Activated CD4-positive, alpha-beta memory T cell treated with anti-CD3 and anti-CD28 coated beads, Interleukin-2, amount 10 ng/mL, durations not matched to agents 7 days and 5 days (primary cell): ENCODE data around the gene GALNT18. TPM values are rescaled to one million over a fixed set of nuclear protein-coding genes. Genes with fewer than 3 reads are reported as not detected.

Source experiments
- CTCF ChIA-PET: fragments of 350-600 bp; sonication (Branson Sonifier 250); formaldehyde crosslinking; loops from one replicate; lab custom pipeline; 2021; ENCODE audit warnings: antibody characterized with exemption, inconsistent platforms; lab: Charles Lee
- POLR2A ChIA-PET: fragments of 350-600 bp; sonication (Branson Sonifier 250); formaldehyde crosslinking; loops from one replicate; lab custom pipeline; 2021; ENCODE audit warnings: antibody characterized with exemption; lab: Charles Lee
- DNase-seq: peaks from one replicate; pipeline ENCODE4 v3.0.0-alpha.2; 2020
- H3K27ac Mint-ChIP-seq: one replicate; pipeline ENCODE4 v1.8.0; 2021; ENCODE audit warnings: mild to moderate bottlenecking, mixed read lengths
- H3K27me3 Mint-ChIP-seq: one replicate; pipeline ENCODE4 v1.8.0; 2021; ENCODE audit warnings: mixed read lengths
- H3K36me3 Mint-ChIP-seq: one replicate; pipeline ENCODE4 v1.8.0; 2021; ENCODE audit warnings: low read depth, mixed read lengths
- H3K4me1 Mint-ChIP-seq: one replicate; pipeline ENCODE4 v1.8.0; 2021; ENCODE audit warnings: mixed read lengths
- H3K4me3 Mint-ChIP-seq: one replicate; pipeline ENCODE4 v1.8.0; 2021; ENCODE audit warnings: mild to moderate bottlenecking, mixed read lengths
- H3K9me3 Mint-ChIP-seq: one replicate; pipeline ENCODE4 v1.8.0; 2021; ENCODE audit warnings: mixed read lengths
- total RNA-seq, 2 experiments: library from RNA; stranded (reverse); gene quantifications; one replicate each; pipeline ENCODE4 v1.2.3, GENCODE V29; 2021

Gene GALNT18
- total RNA-seq, 2 experiments from 2014 or later, result 0.60 to 0.93 TPM

DNA sequence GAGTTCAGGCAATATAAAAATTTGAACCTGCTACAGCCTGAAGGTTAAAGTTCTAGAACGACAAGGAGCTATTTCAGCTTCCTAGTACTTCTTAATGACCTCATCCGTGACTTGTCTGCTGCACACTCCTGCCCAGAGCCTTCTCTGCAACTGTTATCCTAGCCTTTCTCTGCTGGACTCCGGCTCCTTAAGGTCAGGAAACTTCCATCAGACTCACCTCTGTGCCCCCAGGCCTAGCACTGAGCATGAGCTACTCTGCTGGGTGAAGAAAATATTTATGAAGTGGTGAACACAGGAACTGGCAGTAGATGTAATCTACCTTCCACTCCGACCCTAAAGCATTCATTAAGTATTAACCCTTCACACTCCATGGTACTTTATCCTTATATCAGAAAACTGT is 287.2 kb downstream of the GALNT18 start:
- Mint-ChIP-seq H3K9me3 (no peaks in the 10 kb centered on the region), H3K27me3 (peaks cover 3% of the 10 kb centered on the region), H3K36me3 (no peaks in the 10 kb centered on the region), H3K4me3 (no peak overlapping the region), H3K4me1 (no peaks in the 10 kb centered on the region), H3K27ac (no peak overlapping the region)
- CTCF ChIA-PET, result no interaction called here
- POLR2A ChIA-PET, result no interaction called here
- DNase-seq, result no peak

DNA sequence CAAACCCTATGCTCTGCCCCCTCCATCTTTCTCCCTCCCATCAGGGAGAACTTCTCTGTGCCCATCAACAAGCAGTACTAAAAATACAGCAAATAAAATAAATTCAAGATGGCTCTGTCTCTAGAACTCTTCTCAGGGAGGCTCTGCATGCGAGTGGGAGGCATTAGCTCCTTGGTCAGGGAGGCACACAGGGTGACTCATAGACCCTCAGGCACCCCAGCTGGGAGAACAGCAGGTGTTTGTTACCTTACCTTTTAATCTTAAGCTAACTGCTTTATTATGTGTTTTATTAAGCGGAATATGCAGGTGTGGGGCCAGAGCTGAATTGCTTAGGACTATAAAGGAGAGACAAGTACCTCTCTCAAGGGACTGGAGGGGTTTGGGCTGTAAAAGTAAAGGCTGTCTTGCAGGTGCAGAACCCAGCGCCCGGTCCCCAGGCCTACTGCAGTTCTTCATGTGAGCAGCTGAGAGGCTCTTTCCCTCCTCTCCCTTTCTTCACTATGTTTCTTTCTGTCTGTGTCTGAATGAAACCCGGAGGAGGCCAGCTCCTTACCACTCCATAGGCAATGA is 289.6 kb downstream of the GALNT18 start:
- Mint-ChIP-seq H3K27me3 (no peaks in the 10 kb centered on the region), H3K27ac (no peak overlapping the region), H3K4me1 (no peaks in the 10 kb centered on the region), H3K4me3 (no peak overlapping the region), H3K36me3 (no peaks in the 10 kb centered on the region), H3K9me3 (no peaks in the 10 kb centered on the region)
- CTCF ChIA-PET, result interaction anchor here (1.1 kb wide), 1 partner anchor 14 kb away, joined by 4 read pairs; no protein-coding TSS in a partner anchor
- no peak for DNase-seq
- POLR2A ChIA-PET, result no interaction called here

DNA sequence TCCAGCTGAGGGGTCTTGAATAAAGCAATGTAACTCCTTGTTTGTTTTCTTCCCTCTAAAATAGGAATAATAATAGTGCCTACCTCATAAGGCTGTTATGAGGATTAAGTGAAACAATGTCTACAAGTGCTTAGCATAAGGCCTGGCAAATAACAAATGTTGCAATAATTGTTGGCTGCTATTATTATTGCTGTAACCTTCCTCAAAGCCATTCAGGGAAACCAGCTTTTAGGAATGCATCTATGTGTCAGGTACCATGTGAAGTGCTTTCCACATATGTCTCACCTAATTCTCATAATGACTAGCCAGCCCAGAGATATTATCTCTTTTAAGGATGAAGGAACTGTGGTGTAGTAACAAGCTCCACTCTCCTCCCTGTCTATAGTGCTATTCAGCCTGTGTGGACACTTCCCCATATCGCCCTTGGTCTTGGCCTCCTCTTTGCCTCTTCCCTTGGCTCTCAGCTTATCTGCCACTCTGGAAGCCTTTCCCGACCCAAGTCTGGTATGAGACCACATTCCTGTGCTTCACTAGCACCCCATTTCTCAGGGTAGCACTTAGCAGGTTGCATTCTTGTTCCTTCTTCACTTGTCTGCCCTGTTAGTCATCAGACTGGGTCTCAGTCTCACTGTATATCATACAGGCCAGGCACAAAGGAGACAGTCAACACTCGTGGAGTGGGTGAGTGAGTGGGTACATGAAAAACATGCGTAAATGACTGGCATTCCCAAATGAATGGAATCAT is 292.6 kb downstream of the GALNT18 start:
- no peak for DNase-seq
- Mint-ChIP-seq H3K27me3 (no peaks in the 10 kb centered on the region), H3K36me3 (no peaks in the 10 kb centered on the region), H3K4me1 (no peaks in the 10 kb centered on the region), H3K9me3 (no peaks in the 10 kb centered on the region), H3K4me3 (no peak overlapping the region), H3K27ac (no peak overlapping the region)
- POLR2A ChIA-PET, result no interaction called here
- CTCF ChIA-PET, result no interaction called here

- no peak overlapping the region for H3K27ac Mint-ChIP-seq
Measured at GRCh38 chr11:11324090-11324489, 297.7 kb downstream of the GALNT18 start.

GRCh38 chr11:11322101-11322500 is 299.7 kb downstream of the GALNT18 start:
- H3K9me3 Mint-ChIP-seq, result no peaks in the 10 kb centered on the region
- CTCF ChIA-PET, result no interaction called here
- H3K4me1 Mint-ChIP-seq, result no peaks in the 10 kb centered on the region
- DNase-seq, result no peak
- no peak overlapping the region for H3K4me3 Mint-ChIP-seq
- no peak overlapping the region for H3K27ac Mint-ChIP-seq
- H3K36me3 Mint-ChIP-seq, result no peaks in the 10 kb centered on the region
- peaks cover 3% of the 10 kb centered on the region for H3K27me3 Mint-ChIP-seq
- POLR2A ChIA-PET, result no interaction called here

More at GRCh38 chr11:11324090-11324489, 297.7 kb downstream of the GALNT18 start:
- ChIA-PET POLR2A (no interaction called here), CTCF (no interaction called here)
- no peak for DNase-seq
- Mint-ChIP-seq H3K9me3 (no peaks in the 10 kb centered on the region), H3K36me3 (no peaks in the 10 kb centered on the region), H3K4me3 (no peak overlapping the region), H3K4me1 (no peaks in the 10 kb centered on the region), H3K27me3 (no peaks in the 10 kb centered on the region)

GRCh38 chr11:11320825-11321224 is 301.0 kb downstream of the GALNT18 start:
- Mint-ChIP-seq H3K9me3 (no peaks in the 10 kb centered on the region), H3K27me3 (peaks cover 3% of the 10 kb centered on the region), H3K4me1 (no peaks in the 10 kb centered on the region), H3K36me3 (no peaks in the 10 kb centered on the region), H3K27ac (no peak overlapping the region), H3K4me3 (no peak overlapping the region)
- POLR2A ChIA-PET, result no interaction called here
- DNase-seq, result no peak
- CTCF ChIA-PET, result no interaction called here

DNA sequence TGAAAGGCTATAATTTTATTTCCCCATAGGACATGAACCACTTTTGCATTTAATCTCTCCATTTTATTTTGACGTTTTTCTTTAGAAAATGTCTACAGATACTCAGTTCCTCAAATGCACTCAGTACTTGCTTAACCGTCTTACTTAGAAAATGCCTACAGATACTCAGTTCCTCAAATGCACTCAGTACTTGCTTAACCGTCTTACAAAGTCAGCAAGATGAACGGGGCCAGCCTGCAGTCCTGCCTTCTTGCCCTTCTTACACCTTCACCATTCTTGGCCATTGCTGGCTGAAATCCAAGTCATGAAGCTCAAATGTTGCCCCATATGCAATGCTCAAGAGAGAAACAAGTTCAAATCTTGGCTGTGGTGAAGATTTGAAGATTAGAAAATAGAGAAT is 302.8 kb downstream of the GALNT18 start:
- no peak overlapping the region for H3K27ac Mint-ChIP-seq
- no peaks in the 10 kb centered on the region for H3K9me3 Mint-ChIP-seq
- no peaks in the 10 kb centered on the region for H3K36me3 Mint-ChIP-seq
- peaks cover 3% of the 10 kb centered on the region for H3K27me3 Mint-ChIP-seq
- ChIA-PET CTCF (no interaction called here), POLR2A (no interaction called here)
- no peaks in the 10 kb centered on the region for H3K4me1 Mint-ChIP-seq
- no peak for DNase-seq
- H3K4me3 Mint-ChIP-seq, result no peak overlapping the region

DNA sequence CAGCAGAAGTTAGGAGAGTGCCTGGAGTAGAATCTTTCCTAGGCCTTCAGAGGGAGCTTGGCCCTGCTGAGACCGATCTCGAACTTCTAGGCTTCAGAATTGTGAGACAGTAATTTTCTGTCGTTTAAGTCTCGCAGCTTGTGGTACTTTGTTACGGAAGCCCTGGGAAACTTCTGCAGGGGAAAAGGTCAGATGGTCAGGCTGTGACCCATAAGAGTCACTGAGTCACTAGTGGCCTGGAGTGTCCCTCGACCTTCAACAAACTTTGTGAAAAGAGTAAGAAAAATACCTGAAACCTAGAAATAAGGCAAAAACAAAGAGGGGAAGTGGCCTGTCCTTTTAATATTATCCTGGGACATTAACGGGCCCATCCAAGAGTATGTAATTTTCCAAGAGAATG is 303.3 kb downstream of the GALNT18 start:
- CTCF ChIA-PET, result no interaction called here
- no peak overlapping the region for H3K27ac Mint-ChIP-seq
- POLR2A ChIA-PET, result no interaction called here
- H3K36me3 Mint-ChIP-seq, result no peaks in the 10 kb centered on the region
- DNase-seq, result no peak
- no peak overlapping the region for H3K4me3 Mint-ChIP-seq
- H3K27me3 Mint-ChIP-seq, result peaks cover 3% of the 10 kb centered on the region
- no peaks in the 10 kb centered on the region for H3K4me1 Mint-ChIP-seq
- no peaks in the 10 kb centered on the region for H3K9me3 Mint-ChIP-seq

GRCh38 chr11:11316651-11317230 is 305.1 kb downstream of the GALNT18 start:
- CTCF ChIA-PET, result no interaction called here
- no peak for DNase-seq
- Mint-ChIP-seq H3K27me3 (peaks cover 3% of the 10 kb centered on the region), H3K9me3 (no peaks in the 10 kb centered on the region), H3K36me3 (no peaks in the 10 kb centered on the region), H3K27ac (no peak overlapping the region), H3K4me1 (no peaks in the 10 kb centered on the region), H3K4me3 (no peak overlapping the region)
- POLR2A ChIA-PET, result no interaction called here

GRCh38 chr11:11313902-11314692 is 307.7 kb downstream of the GALNT18 start:
- POLR2A ChIA-PET, result interaction anchor here (0.6 kb wide), 1 partner anchor 1606 kb away, joined by 3 read pairs; no protein-coding TSS in a partner anchor
- Mint-ChIP-seq H3K27ac (no peak overlapping the region), H3K27me3 (peaks cover 3% of the 10 kb centered on the region), H3K4me1 (peaks cover 8% of the 10 kb centered on the region), H3K4me3 (no peak overlapping the region), H3K36me3 (no peaks in the 10 kb centered on the region), H3K9me3 (peaks cover 6% of the 10 kb centered on the region)
- CTCF ChIA-PET, result no interaction called here
- DNase-seq, result no peak

- ChIA-PET CTCF (no interaction called here), POLR2A (no interaction called here)
- Mint-ChIP-seq H3K36me3 (no peaks in the 10 kb centered on the region), H3K4me3 (no peak overlapping the region), H3K9me3 (peaks cover 6% of the 10 kb centered on the region), H3K27me3 (peaks cover 3% of the 10 kb centered on the region), H3K27ac (no peak overlapping the region), H3K4me1 (peaks cover 8% of the 10 kb centered on the region)
- no peak for DNase-seq
Measured at GRCh38 chr11:11313426-11313825, 308.4 kb downstream of the GALNT18 start.

GRCh38 chr11:11312738-11313137 is 309.1 kb downstream of the GALNT18 start:
- Mint-ChIP-seq H3K27ac (no peak overlapping the region), H3K9me3 (peaks cover 6% of the 10 kb centered on the region), H3K4me3 (no peak overlapping the region), H3K36me3 (no peaks in the 10 kb centered on the region), H3K27me3 (peaks cover 3% of the 10 kb centered on the region), H3K4me1 (peaks cover 8% of the 10 kb centered on the region)
- no peak for DNase-seq
- CTCF ChIA-PET, result interaction anchor here (0.6 kb wide), 1 partner anchor 977 kb away, joined by 3 read pairs; no protein-coding TSS in a partner anchor
- POLR2A ChIA-PET, result no interaction called here

DNA sequence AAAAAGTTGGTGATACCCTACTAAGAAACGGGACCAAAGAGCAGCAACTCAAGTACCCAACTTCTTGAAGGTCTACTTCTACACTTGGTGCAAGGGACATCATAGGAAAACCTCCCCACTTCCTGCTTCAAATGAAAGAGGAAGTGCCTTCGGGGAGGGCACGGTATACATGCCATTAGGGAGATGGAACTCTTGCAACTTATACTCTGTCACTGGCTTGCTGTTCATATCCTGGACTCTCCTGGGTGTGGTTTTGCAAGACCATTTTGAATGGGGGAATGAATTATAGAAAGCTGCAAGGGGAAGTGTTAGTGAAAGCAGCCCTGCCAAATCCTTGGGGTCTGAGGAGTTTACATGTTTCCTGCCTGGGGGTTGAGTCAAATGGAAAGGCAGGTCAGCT is 310.6 kb downstream of the GALNT18 start:
- no peak overlapping the region for H3K27ac Mint-ChIP-seq
- CTCF ChIA-PET, result no interaction called here
- POLR2A ChIA-PET, result no interaction called here
- H3K4me1 Mint-ChIP-seq, result peaks cover 8% of the 10 kb centered on the region
- no peak for DNase-seq
- H3K4me3 Mint-ChIP-seq, result no peak overlapping the region
- H3K9me3 Mint-ChIP-seq, result peaks cover 6% of the 10 kb centered on the region
- H3K27me3 Mint-ChIP-seq, result no peaks in the 10 kb centered on the region
- no peaks in the 10 kb centered on the region for H3K36me3 Mint-ChIP-seq
